GM18909 (cell line): ENCODE results near the gene SBNO1.
"Not testable (repeated sequence)": the region's sequence is repeated elsewhere in the genome, so short reads cannot be mapped to it uniquely, and the experiment has no call there.

Source experiments
- ATAC-seq: cut with Tn5 transposase; IDR thresholded peaks from one replicate; pipeline ENCODE4 v1.9.1; 2021; ENCODE audit warnings: mild to moderate bottlenecking; ENCODE audit not compliant: unreplicated experiment, poor library complexity

SBNO1 gene

DNA sequence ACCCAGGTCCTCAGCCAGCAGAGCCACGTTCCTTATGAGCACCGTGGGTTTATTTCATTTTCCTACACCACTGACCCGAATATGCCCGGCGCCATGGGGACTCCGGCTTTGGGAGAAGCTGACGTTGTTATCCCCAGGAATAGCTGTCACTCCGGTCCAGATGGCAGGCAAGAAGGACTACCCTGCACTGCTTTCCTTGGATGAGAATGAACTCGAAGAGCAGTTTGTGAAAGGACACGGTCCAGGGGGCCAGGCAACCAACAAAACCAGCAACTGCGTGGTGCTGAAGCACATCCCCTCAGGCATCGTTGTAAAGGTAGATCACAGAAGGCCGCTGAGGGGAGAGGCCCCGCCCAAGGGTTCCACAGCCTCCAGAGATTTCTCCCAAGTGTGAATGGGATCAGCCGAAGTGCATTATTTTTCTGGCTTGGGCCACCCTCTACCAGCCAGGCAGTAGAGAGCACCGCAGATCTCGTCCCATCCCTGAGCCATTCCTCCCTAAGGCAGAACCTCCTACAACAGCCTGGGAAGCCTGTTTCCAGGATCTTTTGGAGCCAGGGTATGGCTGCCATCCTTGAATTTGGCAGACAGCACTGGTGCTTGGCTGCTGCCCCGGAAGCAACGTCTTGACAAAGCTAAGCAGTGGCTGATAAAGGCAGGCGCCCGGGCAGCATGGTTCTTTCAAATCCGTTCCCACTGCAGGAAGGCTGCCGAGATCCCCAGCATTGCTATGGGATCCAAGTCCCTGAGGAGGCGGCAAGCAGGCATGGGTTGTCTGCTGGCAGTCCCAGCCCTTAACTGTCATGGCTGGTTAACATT, 110.8 kb downstream of the SBNO1 start:
- no peak for ATAC-seq

DNA sequence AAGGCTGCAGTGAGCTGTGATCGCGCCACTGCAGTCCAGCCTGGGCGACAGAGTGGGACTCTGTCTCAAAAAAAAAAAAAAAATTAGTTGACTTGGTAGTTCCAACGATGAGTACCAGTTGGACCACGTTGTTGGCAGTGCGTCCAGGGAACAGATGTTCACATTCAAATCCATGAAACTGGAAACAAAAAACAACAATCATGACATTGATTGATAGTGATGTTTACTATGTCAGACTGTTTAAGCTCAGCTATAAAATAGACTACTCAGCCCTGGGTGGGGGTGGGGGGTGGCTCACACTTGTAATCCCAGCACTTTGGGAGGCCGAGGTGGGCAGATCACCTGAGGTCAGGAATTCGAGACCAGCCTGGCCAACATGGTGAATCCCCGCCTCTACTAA, 112.3 kb downstream of the SBNO1 start:
- ATAC-seq: not testable (repeated sequence)

GRCh38 chr12:123251403-123252076, 113.1 kb downstream of the SBNO1 start:
- ATAC-seq: no peak

- ATAC-seq: no peak
Measured at GRCh38 chr12:123250471-123251383, 113.9 kb downstream of the SBNO1 start.

GRCh38 chr12:123248996-123249741, 115.5 kb downstream of the SBNO1 start:
- ATAC-seq: not testable (repeated sequence)

GRCh38 chr12:123248129-123248528, 116.5 kb downstream of the SBNO1 start:
- not testable (repeated sequence) for ATAC-seq

DNA sequence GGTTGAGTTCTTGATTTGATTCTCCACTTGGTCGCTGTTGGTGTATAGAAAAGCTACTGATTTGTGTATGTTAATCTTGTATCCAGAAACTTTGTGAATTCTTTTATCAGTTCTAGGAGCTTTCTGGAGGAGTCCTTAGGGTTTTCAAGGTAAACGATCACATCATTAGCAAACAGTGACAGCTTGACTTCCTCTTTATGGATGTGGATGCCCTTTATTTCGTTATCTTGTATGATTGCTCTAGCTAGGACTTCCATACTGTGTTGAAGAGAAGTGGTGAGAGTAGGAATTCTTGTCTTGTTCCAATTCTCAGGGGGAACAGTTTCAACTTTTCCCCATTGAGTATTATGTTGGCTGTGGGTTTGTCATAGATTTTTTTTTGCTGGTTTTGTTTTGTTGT, 119.0 kb downstream of the SBNO1 start:
- no peak for ATAC-seq

DNA sequence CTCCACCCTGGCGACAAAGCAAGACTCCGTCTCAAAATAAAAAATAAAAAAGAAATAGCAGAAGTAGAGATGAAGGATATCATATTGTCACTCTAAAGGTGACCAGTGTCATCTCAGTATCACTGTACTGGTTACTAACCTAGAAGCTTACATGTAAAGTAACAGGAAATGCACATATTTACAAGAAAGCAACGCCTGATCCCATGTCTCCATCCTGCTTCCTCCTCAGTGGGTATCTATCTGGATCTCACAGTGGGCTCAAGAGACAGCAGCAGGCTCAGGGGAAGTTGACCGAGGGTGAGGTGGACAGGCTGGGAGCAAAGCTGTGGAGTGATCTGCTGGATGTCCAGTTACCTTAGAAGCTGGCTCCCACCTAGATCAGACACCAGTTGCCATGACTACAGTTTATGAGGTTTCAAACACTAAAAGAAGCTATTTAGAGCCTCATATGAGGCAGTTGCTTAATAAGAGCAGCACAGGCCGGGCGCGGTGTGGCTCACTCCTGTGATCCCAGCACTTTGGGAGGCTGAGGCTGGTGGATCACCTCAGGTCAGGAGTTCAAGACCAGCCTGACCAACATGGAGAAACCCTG, 120.9 kb downstream of the SBNO1 start:
- no peak for ATAC-seq

DNA sequence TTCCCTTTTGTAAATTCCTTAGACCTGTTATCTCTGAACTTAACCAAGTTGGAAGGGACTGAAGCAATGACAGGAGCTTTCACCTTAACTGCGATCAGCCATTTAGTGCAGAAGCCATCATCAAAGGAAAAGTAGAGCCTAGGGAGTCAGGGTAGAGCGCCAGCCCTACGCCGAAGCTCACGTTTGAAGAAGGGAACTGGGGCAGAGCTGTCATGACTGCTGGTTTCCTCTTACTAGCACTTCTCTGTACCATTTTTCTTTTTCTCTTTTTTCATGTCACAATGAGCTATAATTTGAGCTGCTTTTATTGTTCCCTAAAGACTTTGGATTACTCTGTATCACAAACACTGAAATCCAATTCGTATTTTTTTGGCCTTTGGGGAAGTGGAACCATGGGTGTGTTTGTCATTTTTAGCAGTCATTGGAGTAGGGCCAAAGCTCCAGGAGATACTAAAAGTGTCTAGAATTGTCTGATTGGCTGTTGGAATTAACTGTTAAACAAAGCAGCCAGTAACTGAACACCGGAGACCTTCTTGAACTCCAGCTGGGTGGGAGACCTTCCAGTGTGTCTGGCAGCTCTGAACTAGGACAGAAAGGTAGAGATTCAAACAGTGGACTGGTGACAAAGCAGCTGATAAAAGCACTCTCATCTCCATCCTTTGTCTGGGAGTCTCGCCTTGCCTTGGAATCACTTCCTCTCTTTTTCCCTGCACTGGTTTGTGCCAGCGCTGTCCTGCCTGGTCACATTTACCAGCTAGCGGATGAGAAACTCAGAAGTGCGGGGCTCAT, 122.3 kb downstream of the SBNO1 start:
- ATAC-seq: no peak
